H1 (cell line): Measurements from ENCODE around the gene NCR2. TPM values are rescaled to one million over a fixed set of nuclear protein-coding genes. Genes with fewer than 3 reads are reported as not detected.

ENCODE experiments used
- CTCF ChIA-PET: fragments of 300-600 bp; sonication (Branson Sonifier 250); formaldehyde crosslinking; loops from one replicate; lab custom pipeline; 2021; ENCODE audit not compliant: partially characterized antibody; lab: Charles Lee
- POLR2A ChIA-PET: fragments of 300-600 bp; sonication (Branson Sonifier 250); formaldehyde crosslinking; loops from one replicate; lab custom pipeline; 2021; ENCODE audit warnings: inconsistent platforms; ENCODE audit not compliant: partially characterized antibody; lab: Charles Lee
- DNase-seq, 2 experiments: peaks; one replicate each; pipeline versions ENCODE4 v3.0.0 to v3.0.0-alpha.2; 2010 to 2022; ENCODE audit warnings: low spot score in 2 of 2, low read depth in 1 of 2, mixed read lengths in 1 of 2
- FAIRE-seq: peaks from 2 replicates; lab custom pipeline; 2011; peaks lifted over from hg19 to GRCh38; lab: Jason Lieb, UNC
- H2AFZ ChIP-seq: 2 replicates; pipeline ENCODE4 v1.8.1; 2012; ENCODE audit warnings: low read length, inconsistent platforms
- H2AK5ac ChIP-seq: 2 replicates; pipeline ENCODE4 v1.6.1; 2013; ENCODE audit warnings: low read depth, low read length
- H2BK120ac ChIP-seq: replicated peaks from 2 replicates; pipeline ENCODE3; 2013; ENCODE audit warnings: low read depth, low read length, inconsistent platforms
- H2BK12ac ChIP-seq: 2 replicates; pipeline ENCODE4 v1.6.1; 2013; ENCODE audit warnings: low read depth, low read length
- H2BK15ac ChIP-seq: 2 replicates; pipeline ENCODE4 v1.6.1; 2013; ENCODE audit warnings: low read length
- H2BK20ac ChIP-seq: 2 replicates; pipeline ENCODE4 v1.6.1; 2013; ENCODE audit warnings: low read length
- H2BK5ac ChIP-seq: 2 replicates; pipeline ENCODE4 v1.6.1; 2013; ENCODE audit warnings: low read depth, low read length
- H3K14ac ChIP-seq: 2 replicates; pipeline ENCODE4 v1.6.1; 2013; ENCODE audit warnings: inconsistent platforms; ENCODE audit not compliant: insufficient read length
- H3K18ac ChIP-seq: 2 replicates; pipeline ENCODE4 v1.6.1; 2013; ENCODE audit warnings: low read length; ENCODE audit errors: extremely low read depth
- H3K23ac ChIP-seq: 2 replicates; pipeline ENCODE4 v1.6.1; 2013; ENCODE audit warnings: inconsistent platforms; ENCODE audit not compliant: insufficient read length
- H3K23me2 ChIP-seq: 2 replicates; pipeline ENCODE4 v1.6.1; 2013; ENCODE audit warnings: low read depth, low read length
- H3K27ac ChIP-seq: 2 replicates; pipeline ENCODE4 v1.6.1; 2011; ENCODE audit warnings: low read depth, low read length, inconsistent platforms
- H3K27me3 ChIP-seq, 4 experiments: replicated peaks in 1 of 4; 1 replicate in 1 of 4; 2 replicates in 3 of 4; pipeline versions ENCODE4 v1.6.1 to v1.8.1; 2011 to 2013; ENCODE audit warnings: low read length in 3 of 4, mild to moderate bottlenecking in 3 of 4, inconsistent platforms in 2 of 4, mixed read lengths in 2 of 4, moderate library complexity in 1 of 4; ENCODE audit not compliant: control insufficient read depth in 3 of 4, insufficient read depth in 3 of 4; ENCODE audit errors: extremely low read depth in 1 of 4
- H3K36me3 ChIP-seq, 4 experiments: 2 replicates each; pipeline versions ENCODE4 v1.6.1 to v1.8.1; 2011 to 2013; ENCODE audit warnings: mild to moderate bottlenecking in 4 of 4, low read length in 3 of 4, moderate library complexity in 2 of 4, control low read depth in 1 of 4, inconsistent platforms in 1 of 4; ENCODE audit not compliant: insufficient read depth in 4 of 4, control insufficient read depth in 2 of 4
- H3K4ac ChIP-seq: replicated peaks from 2 replicates; pipeline ENCODE3; 2013; ENCODE audit warnings: low read length, low read depth, mixed read lengths, inconsistent platforms; ENCODE audit not compliant: insufficient read length
- H3K4me1 ChIP-seq, 4 experiments: replicated peaks in 1 of 4; 1 replicate in 1 of 4; 2 replicates in 3 of 4; pipeline versions ENCODE4 v1.6.1 to v1.8.1; 2011 to 2013; ENCODE audit warnings: low read length in 3 of 4, inconsistent platforms in 2 of 4, mixed read lengths in 1 of 4; ENCODE audit not compliant: insufficient read depth in 4 of 4, control insufficient read depth in 3 of 4
- H3K4me2 ChIP-seq, 2 experiments: 2 replicates each; pipeline versions ENCODE4 v1.6.1 to v1.8.1; 2011 to 2013; ENCODE audit warnings: low read depth in 2 of 2, low read length in 2 of 2, control low read depth in 1 of 2, inconsistent platforms in 1 of 2, mild to moderate bottlenecking in 1 of 2; ENCODE audit not compliant: insufficient read depth in 1 of 2
- H3K4me3 ChIP-seq, 4 experiments: fragments of 200-600, 300-600 bp in 1 of 4; sonication (generic), shearing (Covaris generic), sonication (Bioruptor Twin) in 1 of 4; 2 replicates each; pipeline versions ENCODE4 v1.5.1 to v1.8.1; 2011 to 2016; ENCODE audit warnings: low read length in 4 of 4, low read depth in 3 of 4, control low read depth in 2 of 4, inconsistent platforms in 2 of 4, mild to moderate bottlenecking in 2 of 4, mixed read lengths in 1 of 4, moderate library complexity in 1 of 4; ENCODE audit not compliant: insufficient read depth in 2 of 4; ENCODE audit errors: extremely low read depth in 1 of 4
- H3K56ac ChIP-seq: replicated peaks from 2 replicates; pipeline ENCODE3; 2013; ENCODE audit warnings: low read depth, mild to moderate bottlenecking, mixed read lengths, low read length, inconsistent platforms; ENCODE audit not compliant: insufficient read length
- H3K79me1 ChIP-seq: 2 replicates; pipeline ENCODE4 v1.6.1; 2013; ENCODE audit warnings: low read depth, low read length, control low read depth
- H3K79me2 ChIP-seq, 2 experiments: 2 replicates each; pipeline versions ENCODE4 v1.6.1 to v1.8.1; 2012 to 2013; ENCODE audit warnings: low read length in 2 of 2, mild to moderate bottlenecking in 2 of 2, inconsistent platforms in 1 of 2; ENCODE audit not compliant: insufficient read depth in 2 of 2, control insufficient read depth in 1 of 2
- H3K9ac ChIP-seq, 4 experiments: replicated peaks in 1 of 4; 1 replicate in 1 of 4; 2 replicates in 3 of 4; pipeline versions ENCODE4 v1.6.1 to v1.8.1; 2011 to 2013; ENCODE audit warnings: low read depth in 3 of 4, low read length in 3 of 4, control low read depth in 2 of 4, mild to moderate bottlenecking in 2 of 4, moderate library complexity in 2 of 4, inconsistent platforms in 1 of 4; ENCODE audit errors: extremely low read depth in 1 of 4
- H3K9me3 ChIP-seq, 2 experiments: 2 replicates each; pipeline versions ENCODE4 v1.6.1 to v1.8.1; 2012 to 2013; ENCODE audit warnings: mild to moderate bottlenecking in 2 of 2, moderate library complexity in 2 of 2, control low read depth in 1 of 2, inconsistent platforms in 1 of 2, low read depth in 1 of 2, low read length in 1 of 2, mixed read lengths in 1 of 2; ENCODE audit not compliant: insufficient read depth in 2 of 2
- H4K20me1 ChIP-seq, 2 experiments: replicated peaks in 1 of 2; 2 replicates each; pipeline versions ENCODE3 to v1.8.1; 2011 to 2013; ENCODE audit warnings: inconsistent platforms in 2 of 2, low read length in 2 of 2, mild to moderate bottlenecking in 1 of 2; ENCODE audit not compliant: insufficient read depth in 2 of 2, control insufficient read depth in 1 of 2
- H4K5ac ChIP-seq: 2 replicates; pipeline ENCODE4 v1.6.1; 2013; ENCODE audit warnings: low read length, low read depth, mixed read lengths, inconsistent platforms; ENCODE audit not compliant: insufficient read length
- H4K8ac ChIP-seq: 2 replicates; pipeline ENCODE4 v1.8.0; 2013; ENCODE audit warnings: mild to moderate bottlenecking, moderate library complexity, low read length, inconsistent platforms; ENCODE audit not compliant: insufficient read depth; ENCODE audit errors: extremely low read depth
- H4K91ac ChIP-seq: replicated peaks from 2 replicates; pipeline ENCODE3; 2013; ENCODE audit warnings: low read length, mixed read lengths, inconsistent platforms; ENCODE audit not compliant: insufficient read length
- ATF3 ChIP-seq: IDR thresholded peaks from 2 replicates; pipeline ENCODE4 v1.6.1; 2011; ENCODE audit warnings: low read depth, mild to moderate bottlenecking, low read length; ENCODE audit not compliant: insufficient read depth
- CHD2 ChIP-seq: IDR thresholded peaks from 2 replicates; pipeline ENCODE4 v1.6.1; 2012; ENCODE audit warnings: low read length, improper control_type of control experiment
- KDM5A ChIP-seq: fragments of 200-600 bp; IDR thresholded peaks from 2 replicates; pipeline ENCODE4 v1.7.1; 2012; ENCODE audit warnings: mild to moderate bottlenecking, low read length, inconsistent platforms, mixed read lengths
- MAX ChIP-seq: IDR thresholded peaks from 2 replicates; pipeline ENCODE4 v1.6.1; 2012; ENCODE audit warnings: inconsistent platforms
- PHF8 ChIP-seq: fragments of 200-600 bp; sonication (generic); conservative IDR thresholded peaks from 2 replicates; pipeline ENCODE4 v1.7.1; 2012; ENCODE audit warnings: low read depth, mild to moderate bottlenecking, inconsistent platforms, low read length, moderate library complexity
- RAD21 ChIP-seq, 2 experiments: IDR thresholded peaks in 1 of 2; conservative IDR thresholded peaks in 1 of 2; 2 replicates each; pipeline ENCODE4 v1.6.1; 2011; ENCODE audit warnings: low read depth in 2 of 2, low read length in 2 of 2, improper control_type of control experiment in 1 of 2, inconsistent platforms in 1 of 2, mild to moderate bottlenecking in 1 of 2, moderate library complexity in 1 of 2
- RFX5 ChIP-seq: IDR thresholded peaks from 2 replicates; pipeline ENCODE4 v1.6.1; 2011; ENCODE audit warnings: low read depth, low read length, improper control_type of control experiment, borderline replicate concordance
- SIN3A ChIP-seq, 2 experiments: IDR thresholded peaks in 1 of 2; conservative IDR thresholded peaks in 1 of 2; 2 replicates each; pipeline ENCODE4 v1.6.1; 2011 to 2012; ENCODE audit warnings: low read length in 2 of 2, improper control_type of control experiment in 1 of 2, low read depth in 1 of 2, mild to moderate bottlenecking in 1 of 2
- SRF ChIP-seq: IDR thresholded peaks from 2 replicates; pipeline ENCODE4 v1.6.1; 2011; ENCODE audit warnings: mild to moderate bottlenecking, low read depth, low read length, moderate library complexity
- SUZ12 ChIP-seq: fragments of 200-600 bp; sonication (generic); IDR thresholded peaks from 2 replicates; pipeline ENCODE4 v1.6.1; 2012; ENCODE audit warnings: mild to moderate bottlenecking, inconsistent platforms, low read length, moderate library complexity, mixed read lengths
- TCF12 ChIP-seq: IDR thresholded peaks from 2 replicates; pipeline ENCODE4 v1.6.1; 2011; ENCODE audit warnings: low read depth, mild to moderate bottlenecking, low read length
- WGBS, 2 experiments: shearing (Covaris generic) in 1 of 2; methylation state at CpG; one replicate each; pipeline versions ENCODE4 v1.1.6 to v1.1.7; 2013 to 2015; ENCODE audit warnings: low lambda C conversion rate in 2 of 2, mixed read lengths in 2 of 2, inconsistent platforms in 1 of 2, low coverage in 1 of 2, missing lambda C conversion rate in 1 of 2; ENCODE audit not compliant: insufficient replicate concordance in 2 of 2, insufficient coverage in 1 of 2, insufficient read length in 1 of 2; ENCODE audit errors: extremely low coverage in 1 of 2, missing lambda C conversion rate in 1 of 2; 5-methylcytosine and 5-hydroxymethylcytosine counted together
- polyA plus RNA-seq, 7 experiments: library from polyadenylated mRNA; depleted of rRNA in 3 of 7; stranded (reverse) in 5 of 7; unstranded in 2 of 7; fragments of >200 nt in 5 of 7; fragments of 200-250 nt in 2 of 7; gene quantifications; 1 replicate in 5 of 7; 2 replicates in 1 of 7; 4 replicates in 1 of 7; pipeline versions ENCODE4 v1.2.1 to v1.2.3, GENCODE V29; 2011 to 2013; ENCODE audit warnings: missing spikeins in 2 of 7, mixed read lengths in 2 of 7
- total RNA-seq: library from RNA; stranded (reverse); fragmentation: NEBNext Ultra II Directional; extraction: Animal tissue kit (Norgen Biotek cat#: 25700); gene quantifications from 2 replicates; pipeline ENCODE4 v1.2.1, GENCODE V29; 2021

The NCR2 gene
- total and polyA plus RNA-seq, 2 of the 8 experiments (the other 6 are each of a cell fraction or from before 2014, with no cell fraction given): not detected

- POLR2A ChIA-PET: interaction anchor here (1.4 kb wide), 1 partner anchor 19 kb away, joined by 3 read pairs; no protein-coding TSS in a partner anchor
- no peak for TF ChIP-seq TCF12
- no peak for TF ChIP-seq PHF8
- TF ChIP-seq MAX: no peak
- no peak for TF ChIP-seq KDM5A
- no peak for TF ChIP-seq SRF
- no peak for TF ChIP-seq RFX5
- TF ChIP-seq ATF3: no peak
- no peak for TF ChIP-seq CHD2
- no peak for TF ChIP-seq RAD21 (IDR thresholded peaks at IDR 0.05 in 1 of 2, conservative IDR thresholded peaks at IDR 0.05 in 1 of 2; ENCODE audit: low read depth in 2 of 2, low read length in 2 of 2)
- TF ChIP-seq SIN3A (conservative IDR thresholded peaks at IDR 0.05 in 1 of 2, IDR thresholded peaks at IDR 0.05 in 1 of 2; ENCODE audit: low read depth in 1 of 2, low read length in 2 of 2): no peak
- no peak for TF ChIP-seq SUZ12
Measured at GRCh38 chr6:41288030-41288753, 47.2 kb upstream of the NCR2 start.

More at GRCh38 chr6:41288030-41288753, 47.2 kb upstream of the NCR2 start:
- no peak overlapping the region for H3K18ac ChIP-seq
- H3K79me1 ChIP-seq: no peaks in the 10 kb centered on the region
- no peak overlapping the region for H4K91ac ChIP-seq
- no peak overlapping the region for H3K4me3 ChIP-seq
- no peaks in the 10 kb centered on the region for H3K9me3 ChIP-seq
- no peak overlapping the region for H2AK5ac ChIP-seq
- CTCF ChIA-PET: interaction anchor here (2.6 kb wide), 1 partner anchor 31 kb away, joined by 6 read pairs; no protein-coding TSS in a partner anchor
- no peak overlapping the region for H2AFZ ChIP-seq
- H4K5ac ChIP-seq: no peak overlapping the region
- H3K79me2 ChIP-seq: no peaks in the 10 kb centered on the region
- H2BK12ac ChIP-seq: no peak overlapping the region
- no peaks in the 10 kb centered on the region for H4K20me1 ChIP-seq
- FAIRE-seq (no peak), DNase-seq (no peak)
- H3K4ac ChIP-seq: no peak overlapping the region
- no peak overlapping the region for H3K23ac ChIP-seq
- H2BK120ac ChIP-seq: no peak overlapping the region
- H4K8ac ChIP-seq: no peak overlapping the region
- no peak overlapping the region for H3K14ac ChIP-seq
- H3K23me2 ChIP-seq: no peaks in the 10 kb centered on the region
- peaks cover 2 to 17% (median 8%) of the 10 kb centered on the region in 4 experiments for H3K27me3 ChIP-seq
- no peaks in the 10 kb centered on the region for H3K36me3 ChIP-seq
- no peak overlapping the region for H2BK20ac ChIP-seq
- no peak overlapping the region for H3K27ac ChIP-seq
- no peak overlapping the region for H3K4me2 ChIP-seq
- peaks cover 0 to 5% (median 0%) of the 10 kb centered on the region in 4 experiments; a peak in 2 of 7 replicates for H3K4me1 ChIP-seq
- H3K9ac ChIP-seq: no peak overlapping the region
- 88% methylated on average over 6 of the region's 6 CpGs; no CpG with 5 or more reads in 1 of the 2 experiments for WGBS, 2 experiments
- H2BK5ac ChIP-seq: no peak overlapping the region
- no peak overlapping the region for H3K56ac ChIP-seq
- H2BK15ac ChIP-seq: no peak overlapping the region
